NOMO-1 treated with DMSO at 0.1 percent for 48 hours (cell line): ENCODE results near the gene PARD3B.

ENCODE experiments used
- DNase-seq: peaks from one replicate; lab custom pipeline; 2025; ENCODE audit not compliant: unreplicated experiment; lab: John Stamatoyannopoulos, UW

PARD3B gene

DNA sequence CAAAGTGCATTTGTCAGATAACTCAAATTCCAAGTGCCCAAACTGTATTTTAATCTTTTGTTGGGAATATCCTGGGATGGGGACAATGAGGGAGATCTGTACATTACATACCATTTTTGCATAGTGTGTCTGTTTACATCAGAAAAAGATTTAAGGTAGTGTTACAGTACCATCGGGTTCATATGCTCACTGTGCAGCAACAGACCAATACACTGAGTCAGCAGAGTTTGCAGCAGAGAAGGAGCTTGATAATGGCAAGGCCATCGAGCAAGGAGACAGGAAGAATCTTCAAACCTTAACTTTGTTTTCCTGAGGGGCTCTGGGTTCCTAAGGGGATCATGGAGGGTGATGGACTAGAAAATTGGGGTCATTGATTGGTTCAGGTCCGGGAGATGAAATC lies 399.7 kb downstream of the PARD3B start:
- no peak for DNase-seq

DNA sequence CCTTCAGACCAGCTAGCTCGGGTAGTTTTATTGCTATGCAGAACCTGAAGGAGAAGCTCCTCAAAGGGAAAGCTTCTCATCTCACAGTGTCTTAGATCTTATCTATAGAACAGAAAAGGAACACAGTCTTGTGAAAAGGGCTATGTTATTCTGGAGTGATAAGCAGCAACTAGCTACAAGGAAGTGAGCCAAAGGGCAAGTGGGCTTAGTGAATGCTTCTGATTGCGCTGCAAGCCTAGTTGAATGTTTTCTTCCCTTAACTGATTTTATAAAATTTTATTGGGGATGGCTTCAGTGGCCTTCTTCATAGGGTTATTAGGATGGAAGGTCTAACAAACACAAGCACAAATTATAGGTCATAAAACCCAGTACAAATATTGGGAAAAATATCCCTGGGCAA lies 400.1 kb downstream of the PARD3B start:
- DNase-seq, result no peak

DNA sequence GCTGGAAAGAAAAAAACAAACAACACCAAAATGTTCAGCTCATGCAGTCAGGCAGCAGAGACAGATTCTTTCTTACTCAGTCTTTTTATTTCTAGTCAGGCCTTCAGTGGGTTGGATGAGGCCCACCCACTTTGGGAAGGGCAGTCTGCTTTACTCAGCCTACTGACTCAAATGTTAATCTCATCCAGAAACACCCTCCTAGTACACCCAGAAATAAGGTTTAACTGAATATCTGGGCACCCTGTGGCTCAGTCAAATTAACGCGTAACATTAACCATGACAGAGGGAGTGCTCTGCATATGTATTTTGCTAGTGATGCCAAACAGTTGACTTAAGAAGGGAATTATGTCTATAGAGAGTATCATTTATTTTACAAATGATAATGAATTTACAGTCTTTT lies 401.6 kb downstream of the PARD3B start:
- DNase-seq, result no peak

DNA sequence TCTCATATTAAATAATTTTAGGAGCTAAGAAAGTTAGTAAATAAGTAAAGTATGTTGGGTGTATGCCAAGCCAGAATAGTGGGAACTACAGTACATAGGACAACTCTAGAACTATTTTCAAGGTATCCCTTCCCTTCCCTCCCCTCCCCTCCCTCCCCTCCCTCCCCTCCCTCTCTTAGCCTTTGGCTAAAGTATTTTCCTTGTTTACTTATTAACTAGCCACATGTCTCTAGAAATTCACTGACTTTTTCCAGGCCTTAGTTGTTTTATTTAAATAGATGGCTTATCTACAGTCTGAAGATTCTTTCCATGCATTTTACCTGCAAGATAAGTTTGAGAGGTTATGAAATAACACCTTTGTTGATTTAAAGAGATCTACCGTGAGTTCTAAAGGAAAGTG lies 402.1 kb downstream of the PARD3B start:
- DNase-seq, result no peak

DNA sequence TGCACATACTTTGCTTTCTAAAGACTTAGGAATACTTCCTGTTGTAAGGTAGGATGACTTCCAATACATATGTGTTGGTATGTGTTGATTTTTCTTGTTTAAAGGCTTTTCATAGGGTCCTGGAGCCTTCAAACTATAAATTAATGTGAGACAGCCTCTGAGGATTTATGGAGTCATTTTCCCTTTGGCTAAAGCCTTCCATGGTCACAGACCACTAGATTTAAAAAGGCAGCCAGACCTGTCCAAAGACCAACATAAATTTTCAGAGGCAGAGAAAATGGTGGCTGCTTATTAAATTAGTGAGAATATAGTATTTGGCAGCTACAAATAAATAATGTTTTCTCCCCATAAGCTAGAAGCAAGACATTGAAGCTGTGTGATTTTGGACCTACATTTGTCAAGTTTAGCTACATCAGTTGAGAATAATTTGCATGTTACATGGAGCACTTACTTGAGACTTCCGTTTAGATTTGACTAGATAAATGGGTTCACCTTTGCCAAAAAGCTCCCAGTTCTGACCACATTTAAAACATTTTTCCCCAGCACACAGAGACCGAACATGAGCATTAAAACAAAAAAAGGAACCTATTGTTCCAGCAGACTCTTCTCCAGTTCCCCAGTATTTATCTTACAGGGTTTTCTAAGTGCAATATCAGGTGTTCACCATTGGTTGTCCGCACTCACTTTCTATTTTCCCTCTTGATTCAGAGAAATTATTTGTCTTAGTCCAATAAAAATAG lies 402.9 kb downstream of the PARD3B start:
- no peak for DNase-seq

DNA sequence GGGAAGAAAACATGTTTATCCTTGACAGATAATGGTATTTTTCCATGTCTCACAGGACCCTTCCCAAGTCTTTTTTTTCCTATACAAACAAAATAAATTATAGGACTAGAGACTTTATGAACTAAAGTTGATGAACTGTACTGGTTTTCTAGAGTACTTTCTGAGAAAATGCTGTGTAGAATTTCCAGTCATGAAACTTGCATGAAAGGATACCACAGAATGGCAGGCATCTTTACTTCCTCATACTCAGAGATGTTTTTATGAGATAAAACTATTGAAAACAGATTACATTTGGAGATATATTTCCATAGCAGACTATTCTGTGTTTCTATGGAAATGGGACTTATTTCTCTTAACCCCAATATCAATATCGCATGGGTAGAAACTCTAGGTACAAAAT lies 403.5 kb downstream of the PARD3B start:
- no peak for DNase-seq

DNA sequence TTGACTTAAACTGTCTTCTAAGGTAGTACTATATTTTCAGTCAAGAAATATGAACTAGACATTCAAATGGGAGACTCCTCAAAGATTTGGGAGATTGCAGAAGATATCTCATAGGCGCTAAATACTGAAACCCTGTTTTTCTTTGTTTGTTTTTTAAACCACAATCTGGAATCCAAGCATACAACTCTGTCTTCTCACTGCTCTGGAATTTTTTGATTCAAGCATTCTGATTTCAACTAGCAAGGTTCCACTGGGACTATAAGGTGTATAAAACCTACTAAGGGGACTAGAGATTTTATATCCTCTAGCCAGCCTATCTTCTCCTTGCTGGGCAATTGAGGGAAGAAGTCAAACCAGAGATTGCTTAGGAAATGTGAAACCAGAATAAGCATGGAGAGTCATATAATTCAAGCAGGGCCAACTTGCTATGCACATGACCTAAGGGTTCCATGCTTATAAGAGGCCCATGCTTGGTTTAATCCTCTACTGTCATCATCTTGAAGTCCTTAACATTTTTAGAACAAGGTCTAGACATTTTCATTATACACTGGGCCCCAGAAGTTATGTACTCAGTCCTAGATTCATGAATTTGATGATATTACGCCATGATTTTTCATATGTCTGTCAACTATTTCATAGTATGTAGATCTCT lies 405.5 kb downstream of the PARD3B start:
- no peak for DNase-seq

DNA sequence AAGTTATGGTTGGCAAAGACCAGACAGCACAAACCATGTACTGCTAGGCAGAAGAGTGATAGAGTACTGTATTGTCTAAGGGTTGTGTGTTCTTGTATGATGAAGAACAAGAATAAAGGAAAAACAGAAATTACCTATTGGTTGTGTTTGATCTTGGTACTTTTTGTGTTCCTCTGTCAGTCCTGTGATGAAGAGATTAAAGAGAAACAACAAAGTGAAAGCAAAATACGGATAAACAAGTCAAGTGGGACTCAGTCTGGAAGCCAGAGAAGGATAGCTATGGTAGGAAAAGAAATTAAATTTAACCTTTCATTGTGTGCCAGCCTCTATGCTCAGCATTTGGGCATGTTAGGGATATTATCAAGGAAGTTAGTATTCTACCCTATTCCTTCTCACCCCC lies 413.1 kb downstream of the PARD3B start:
- DNase-seq, result no peak

DNA sequence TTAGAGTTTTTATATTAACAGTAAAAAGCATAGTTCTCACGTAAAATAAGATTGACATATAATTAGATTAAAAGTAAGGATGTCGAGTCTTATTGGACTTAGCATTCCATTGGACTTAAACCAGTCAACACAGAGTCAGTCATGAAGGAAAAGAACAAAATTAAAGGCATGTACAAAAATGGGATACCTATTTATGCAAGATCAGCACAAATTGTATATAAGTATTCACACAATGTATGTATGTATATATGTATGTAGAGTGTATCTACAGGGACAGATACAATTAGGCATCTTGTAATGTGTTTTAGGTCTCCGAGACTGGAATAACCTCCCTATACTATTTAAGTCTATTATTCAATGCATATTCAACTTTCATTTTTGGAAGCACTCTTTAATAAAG lies 419.1 kb downstream of the PARD3B start:
- no peak for DNase-seq

DNA sequence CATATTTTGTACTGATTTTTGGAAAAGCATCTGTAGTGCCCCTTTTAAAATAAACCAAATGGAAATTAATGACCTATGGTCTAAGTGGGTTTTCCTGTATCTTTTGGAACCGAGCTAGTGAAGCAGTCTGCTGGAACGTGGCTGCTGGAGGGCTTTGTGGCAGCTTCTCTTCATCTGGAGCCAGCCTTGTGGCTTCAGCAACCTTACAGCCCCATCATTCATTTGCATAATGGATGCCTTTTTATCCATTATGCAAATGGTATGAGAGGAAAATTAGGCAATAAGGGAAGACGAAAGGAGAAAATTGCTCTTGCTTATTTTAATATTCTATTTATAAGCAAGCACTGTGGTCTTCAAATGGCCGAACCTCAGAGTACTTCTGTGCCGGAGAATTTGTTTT lies 421.0 kb downstream of the PARD3B start:
- DNase-seq, result no peak

DNA sequence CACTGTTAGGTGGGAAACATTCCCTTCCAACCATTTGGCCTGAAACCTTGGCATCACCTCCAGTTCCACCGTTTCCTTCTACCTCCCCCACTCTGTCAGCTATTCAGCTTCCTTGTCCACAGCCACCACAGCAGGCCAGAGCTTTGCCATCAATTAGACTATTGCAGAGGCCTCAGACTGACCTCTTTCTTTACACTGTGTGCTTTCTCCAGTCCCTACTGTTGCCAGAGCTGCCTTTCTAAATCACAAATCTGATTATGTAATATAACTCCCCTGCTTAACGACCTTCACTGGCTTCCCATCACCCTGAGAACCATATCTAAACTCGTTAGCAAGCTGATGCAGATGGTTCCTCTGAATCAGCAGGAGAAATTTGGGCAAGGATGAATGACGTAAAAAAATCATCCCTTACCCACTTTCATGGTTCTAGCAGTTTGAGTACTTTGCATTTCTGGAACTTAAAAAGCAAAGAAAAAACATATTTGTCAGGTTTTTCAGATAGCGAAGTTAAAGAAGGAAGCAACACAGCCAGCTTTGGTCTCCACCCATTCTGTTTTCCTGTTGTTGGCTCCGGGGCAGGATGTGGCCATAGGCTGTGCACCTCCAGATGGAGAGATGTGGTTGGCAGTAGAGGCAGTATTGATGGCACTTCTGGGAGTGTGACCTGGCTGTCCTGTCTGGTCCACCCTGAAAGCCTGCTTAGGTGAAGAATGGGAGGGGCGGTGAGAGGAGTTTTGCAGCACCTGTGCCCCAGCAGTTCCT lies 422.1 kb downstream of the PARD3B start:
- DNase-seq, result no peak

DNA sequence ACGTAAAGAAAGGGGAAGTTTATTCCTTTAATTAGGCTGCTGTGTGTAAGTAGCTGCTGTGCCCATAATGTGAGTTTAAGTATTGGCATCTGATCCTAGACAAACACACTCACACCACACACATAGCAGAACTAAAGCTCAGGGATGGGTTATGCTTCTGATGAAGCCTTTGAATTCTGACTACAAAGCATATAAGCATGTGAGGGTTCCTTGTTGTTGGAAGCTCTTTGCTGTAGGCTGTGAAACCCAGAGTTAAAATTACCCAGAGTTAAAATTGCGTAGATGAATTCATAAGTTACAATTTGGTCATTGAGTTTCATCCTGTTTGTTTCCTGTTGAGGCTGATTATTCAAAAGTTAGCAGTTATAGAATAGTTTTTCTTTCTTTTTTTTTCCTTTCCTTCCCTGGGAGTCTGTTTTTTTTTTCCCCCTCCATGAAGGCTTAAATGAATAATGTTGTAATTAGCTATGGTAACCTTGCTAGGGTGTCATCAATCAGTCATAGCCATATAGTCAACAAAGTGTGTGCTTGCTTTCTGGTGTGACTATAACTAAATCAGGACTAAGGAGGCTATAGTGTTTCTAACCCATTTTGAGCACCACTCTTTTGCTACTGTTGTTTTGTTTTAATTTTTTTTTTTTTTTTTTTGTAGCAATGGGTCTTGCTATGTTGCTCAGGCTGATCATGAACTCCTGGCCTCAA lies 426.1 kb downstream of the PARD3B start:
- DNase-seq, result no peak

DNA sequence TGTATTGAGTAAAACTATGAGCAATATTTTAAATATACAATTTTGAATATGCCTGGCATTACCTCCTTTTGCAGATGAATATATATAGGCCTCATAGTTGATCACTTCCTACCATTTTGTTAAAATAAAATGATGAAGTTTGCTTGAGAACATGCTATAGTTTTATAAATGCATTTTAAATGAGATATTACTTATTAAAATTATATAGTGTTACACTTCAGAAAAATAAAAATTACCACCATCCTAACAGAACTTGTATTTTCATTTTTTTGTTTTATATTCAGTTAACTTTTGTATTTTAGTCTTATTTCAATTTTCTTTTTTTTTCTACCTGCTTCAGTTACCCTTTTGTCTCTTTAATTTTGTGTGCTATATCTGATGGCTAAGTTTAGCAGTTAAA lies 426.9 kb downstream of the PARD3B start:
- no peak for DNase-seq

DNA sequence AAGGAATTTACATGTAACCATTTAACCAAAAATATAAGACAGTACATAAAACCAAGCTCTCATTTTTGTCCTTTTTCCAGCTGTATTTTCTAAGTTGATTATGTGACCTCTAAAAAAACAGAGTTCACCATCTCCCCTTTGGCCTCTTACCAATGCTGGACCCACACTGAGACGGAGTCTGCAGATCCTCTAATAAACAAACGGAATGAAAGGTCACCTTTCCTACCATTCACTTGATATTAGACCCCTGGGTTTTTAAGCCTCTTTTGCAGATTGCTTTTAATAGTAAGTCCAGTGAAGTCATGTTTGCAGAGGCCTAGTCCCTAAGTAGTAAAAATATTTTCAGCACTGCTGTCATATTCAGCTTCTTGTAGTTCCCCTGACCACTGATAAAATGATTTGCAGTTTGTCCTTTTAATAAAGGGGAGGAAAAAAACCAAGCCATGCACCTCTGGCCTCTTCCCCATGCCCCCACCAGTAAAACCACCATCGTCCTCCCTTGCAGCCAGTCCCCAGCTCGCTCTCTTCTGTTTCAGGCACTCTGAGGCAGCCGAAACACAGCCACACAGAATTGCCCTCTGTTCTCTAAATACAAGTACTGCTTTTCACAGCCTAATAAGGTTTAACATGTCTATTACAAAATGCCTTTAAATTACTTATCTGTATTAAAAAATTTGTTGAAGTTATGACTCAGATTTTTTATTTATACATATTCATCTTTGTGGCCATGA lies 427.5 kb downstream of the PARD3B start:
- no peak for DNase-seq

DNA sequence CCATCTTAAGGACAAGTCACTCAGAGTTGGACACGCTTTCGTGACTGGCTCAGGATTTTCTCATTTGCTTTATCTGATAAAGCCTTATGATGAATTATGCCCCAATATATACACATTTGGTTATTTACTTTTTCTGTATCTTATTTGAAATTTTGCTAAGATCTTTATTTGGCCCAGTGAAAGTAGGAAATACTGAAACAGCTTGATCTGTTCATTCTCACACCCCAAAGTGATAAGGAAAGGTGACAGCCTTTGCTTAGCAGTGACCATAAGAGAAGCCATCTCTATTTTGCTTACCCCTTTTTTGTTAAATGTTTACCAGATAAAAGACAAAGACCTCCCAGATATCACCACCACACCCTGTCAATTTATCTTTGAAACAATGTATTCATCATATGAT lies 428.3 kb downstream of the PARD3B start:
- no peak for DNase-seq

DNA sequence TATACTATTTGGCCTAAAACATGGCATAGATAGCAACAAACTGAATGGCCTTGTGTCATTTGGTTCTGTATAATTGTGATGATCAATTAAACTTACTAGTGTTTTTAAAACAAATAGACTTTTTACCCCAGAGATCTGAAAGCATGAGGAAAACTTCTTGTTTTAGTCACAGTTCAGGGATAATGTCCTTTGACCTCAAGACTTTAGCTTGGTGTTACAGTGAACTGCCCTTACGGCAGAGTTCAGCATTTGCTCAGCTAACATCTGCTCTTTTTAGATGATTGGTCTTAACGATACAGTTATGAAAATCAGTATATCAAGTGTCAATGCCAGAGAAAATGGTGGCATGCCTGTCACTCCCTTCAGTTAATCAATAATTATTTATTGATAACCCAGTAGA lies 429.2 kb downstream of the PARD3B start:
- DNase-seq, result no peak

DNA sequence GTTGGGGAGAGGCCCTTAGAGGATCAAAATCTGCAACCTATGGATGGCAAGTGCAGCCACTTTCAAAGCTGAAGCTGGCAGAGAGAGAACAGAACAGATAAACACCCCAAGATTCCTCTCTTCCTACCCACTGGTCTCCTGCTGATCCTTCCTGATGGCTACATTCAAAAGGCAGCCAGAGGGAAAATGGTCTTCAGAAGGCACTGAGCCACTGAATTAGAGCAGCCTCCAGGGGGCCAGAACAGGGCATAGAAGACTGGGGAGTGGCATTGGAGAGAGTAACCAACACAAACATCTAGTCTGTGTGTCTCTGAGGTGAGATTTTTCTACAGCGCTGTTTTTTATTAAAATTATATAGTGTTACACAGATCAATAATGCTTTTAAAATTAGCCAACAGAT lies 432.6 kb downstream of the PARD3B start:
- no peak for DNase-seq

DNA sequence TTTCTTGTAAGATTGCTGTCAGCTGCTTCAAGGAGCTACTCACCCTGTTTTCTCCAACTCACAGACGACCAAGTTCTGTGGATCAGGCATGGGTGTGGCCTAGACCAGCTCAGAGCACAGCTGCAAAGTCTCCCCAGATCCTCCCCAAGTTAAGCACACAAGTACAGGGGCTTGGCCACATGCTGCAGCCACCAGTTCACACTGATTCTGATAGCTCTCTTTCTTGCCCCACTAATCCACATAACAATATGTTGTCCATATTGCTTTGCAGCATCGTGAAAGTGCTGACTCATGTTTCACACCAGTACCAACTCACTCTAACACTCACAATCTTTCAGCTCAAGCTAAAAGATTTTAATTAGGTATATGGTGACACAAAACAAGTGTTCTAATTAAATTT lies 437.0 kb downstream of the PARD3B start:
- no peak for DNase-seq

DNA sequence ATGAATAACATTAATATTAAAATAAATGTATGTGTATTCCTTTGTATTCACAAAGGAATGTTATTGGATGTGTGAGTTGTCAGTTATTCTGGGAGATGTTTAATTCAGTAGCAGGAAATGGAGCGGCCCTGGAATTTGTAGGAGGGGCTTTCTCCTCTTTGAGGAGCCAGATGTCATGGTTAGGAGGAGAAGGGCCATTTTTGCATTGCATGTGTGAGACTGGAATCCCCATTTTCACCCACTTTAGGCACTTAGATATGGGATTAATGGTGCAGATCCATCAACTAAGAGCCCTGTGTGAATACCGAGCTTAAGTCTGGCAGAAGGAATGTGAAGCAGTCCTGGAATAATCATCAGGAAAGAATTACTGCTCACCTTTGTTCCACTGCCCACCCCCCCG lies 439.2 kb downstream of the PARD3B start:
- no peak for DNase-seq

DNA sequence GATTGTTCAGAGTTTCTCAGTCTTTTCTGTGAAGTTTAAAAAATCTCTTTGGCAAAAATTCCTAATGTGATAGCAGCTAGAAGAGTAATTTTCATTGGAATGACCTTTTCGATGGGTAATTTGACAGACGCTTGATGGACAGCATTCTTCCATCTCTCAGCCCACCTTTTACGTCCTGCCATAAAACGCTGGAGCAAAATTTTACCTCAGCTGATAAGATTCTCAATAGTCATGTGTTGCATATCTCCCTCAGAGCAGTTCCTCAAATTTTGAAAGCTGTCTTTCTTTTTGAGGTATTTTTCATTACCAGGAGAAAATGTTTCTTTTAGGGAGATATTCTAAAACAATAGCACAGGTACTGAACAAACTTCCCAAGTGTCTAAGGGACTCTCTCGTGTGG lies 441.4 kb downstream of the PARD3B start:
- no peak for DNase-seq

DNA sequence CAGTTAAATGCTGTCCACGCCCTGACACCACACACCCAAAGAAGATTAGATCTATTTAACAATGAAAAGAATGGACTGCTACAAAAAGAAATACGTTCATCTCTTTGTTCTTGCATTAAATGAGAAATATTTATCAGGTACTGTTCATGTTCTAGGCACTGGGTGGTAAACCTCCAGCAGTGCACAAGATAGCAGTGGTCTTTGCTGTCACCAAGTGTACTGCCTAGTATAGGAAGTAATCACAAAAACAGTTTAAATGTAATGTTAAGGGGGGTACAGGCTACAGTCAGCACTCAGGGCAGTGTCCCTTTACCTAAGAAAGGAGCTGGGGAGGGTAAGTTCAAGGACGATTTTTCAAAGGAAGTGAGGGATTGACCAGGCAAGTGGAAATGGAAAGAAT lies 443.6 kb downstream of the PARD3B start:
- DNase-seq, result no peak
